Body of pancreas (tissue), 4 donors: ENCODE data around the gene HES5.

Experiments used
- POLR2A ChIP-seq, 3 donors: fragments of 450-650 bp; IDR thresholded peaks; one replicate each; pipeline ENCODE4 v1.6.1; 2016; ENCODE audit warnings: antibody characterized with exemption in 3 of 3, mild to moderate bottlenecking in 2 of 3
- TF ChIP-seq, protein P1 (sequence below), 7 experiments: fragments of 450-650 bp in 4 of 7; fragments of 200-600 bp in 3 of 7; sonication (generic) in 3 of 7; IDR thresholded peaks; one replicate each; pipeline ENCODE4 v1.5.1; 2016 to 2019; ENCODE audit warnings: antibody characterized with exemption in 7 of 7

GRCh38 chr1:2483026-2483425, 47.0 kb downstream of the HES5 start:
- TF ChIP-seq, protein P1, sequence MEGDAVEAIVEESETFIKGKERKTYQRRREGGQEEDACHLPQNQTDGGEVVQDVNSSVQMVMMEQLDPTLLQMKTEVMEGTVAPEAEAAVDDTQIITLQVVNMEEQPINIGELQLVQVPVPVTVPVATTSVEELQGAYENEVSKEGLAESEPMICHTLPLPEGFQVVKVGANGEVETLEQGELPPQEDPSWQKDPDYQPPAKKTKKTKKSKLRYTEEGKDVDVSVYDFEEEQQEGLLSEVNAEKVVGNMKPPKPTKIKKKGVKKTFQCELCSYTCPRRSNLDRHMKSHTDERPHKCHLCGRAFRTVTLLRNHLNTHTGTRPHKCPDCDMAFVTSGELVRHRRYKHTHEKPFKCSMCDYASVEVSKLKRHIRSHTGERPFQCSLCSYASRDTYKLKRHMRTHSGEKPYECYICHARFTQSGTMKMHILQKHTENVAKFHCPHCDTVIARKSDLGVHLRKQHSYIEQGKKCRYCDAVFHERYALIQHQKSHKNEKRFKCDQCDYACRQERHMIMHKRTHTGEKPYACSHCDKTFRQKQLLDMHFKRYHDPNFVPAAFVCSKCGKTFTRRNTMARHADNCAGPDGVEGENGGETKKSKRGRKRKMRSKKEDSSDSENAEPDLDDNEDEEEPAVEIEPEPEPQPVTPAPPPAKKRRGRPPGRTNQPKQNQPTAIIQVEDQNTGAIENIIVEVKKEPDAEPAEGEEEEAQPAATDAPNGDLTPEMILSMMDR (IDR thresholded peaks at IDR 0.05) = no peak
- no peak for TF ChIP-seq POLR2A (IDR thresholded peaks at IDR 0.05)
